ENCODE measurements around the gene SECISBP2. TPM values are rescaled to one million over a fixed set of nuclear protein-coding genes. Genes with fewer than 3 reads are reported as not detected.

SECISBP2 gene
- total and polyA plus RNA-seq, 4 donors, result 14.2 to 37.7 (median 24.3) TPM

GRCh38 chr9:89374176-89374575 lies 55.9 kb downstream of the SECISBP2 start (continued):
- no peak for TF ChIP-seq ZBTB33 (IDR thresholded peaks at IDR 0.05)

- WGBS, result 75% methylated on average over 8 of the region's 8 CpGs
- Histone ChIP-seq H3K9me3 (ENCODE audit: control insufficient read depth in 4 of 4, low read length in 3 of 4) (no peaks in the 10 kb centered on the region), H3K27ac (ENCODE audit: low read depth in 1 of 2, low read length in 2 of 2) (no peak overlapping the region), H3K36me3 (ENCODE audit: control insufficient read depth in 4 of 4, insufficient read depth in 3 of 4, low read depth in 1 of 4, low read length in 3 of 4) (peaks cover 0 to 3% (median 0%) of the 10 kb centered on the region in 4 donors), H3K4me3 (ENCODE audit: low read depth in 1 of 3, low read length in 3 of 3) (no peak overlapping the region), H3K9ac (ENCODE audit: low read depth in 1 of 2, low read length in 2 of 2) (no peak overlapping the region), H3K4me1 (ENCODE audit: control insufficient read depth in 4 of 4, insufficient read depth in 4 of 4, low read length in 3 of 4) (no peaks in the 10 kb centered on the region), H3K27me3 (ENCODE audit: control insufficient read depth in 4 of 4, insufficient read depth in 4 of 4, low read length in 3 of 4) (no peaks in the 10 kb centered on the region)
- DNase-seq (ENCODE audit: low spot score), result no peak
- TF ChIP-seq SP1 (IDR thresholded peaks at IDR 0.05) (no peak), YY1 (IDR thresholded peaks at IDR 0.05) (no peak), GABPA (IDR thresholded peaks at IDR 0.05 in 1 of 2, conservative IDR thresholded peaks at IDR 0.05 in 1 of 2) (no peak), JUND (IDR thresholded peaks at IDR 0.05) (no peak), MAX (IDR thresholded peaks at IDR 0.05) (no peak), EGR1 (IDR thresholded peaks at IDR 0.05; ENCODE audit: low read depth in 2 of 2) (no peak), HNF4A (conservative IDR thresholded peaks at IDR 0.05) (no peak)
These were observed 57.0 kb downstream of the SECISBP2 start for GRCh38 chr9:89375191-89375760.

GRCh38 chr9:89376286-89376685 lies 58.0 kb downstream of the SECISBP2 start:
- DNase-seq (ENCODE audit: low spot score), result no peak
- H3K9me3 ChIP-seq (ENCODE audit: control insufficient read depth in 4 of 4, low read length in 3 of 4), result no peaks in the 10 kb centered on the region
- WGBS, result 89% methylated on average over 4 of the region's 4 CpGs
- H3K36me3 ChIP-seq (ENCODE audit: control insufficient read depth in 4 of 4, insufficient read depth in 3 of 4, low read depth in 1 of 4, low read length in 3 of 4), result peaks cover 0 to 3% (median 0%) of the 10 kb centered on the region in 4 donors
- no peaks in the 10 kb centered on the region for H3K27me3 ChIP-seq (ENCODE audit: control insufficient read depth in 4 of 4, insufficient read depth in 4 of 4, low read length in 3 of 4)
- no peak for TF ChIP-seq ZBTB33 (IDR thresholded peaks at IDR 0.05)
- TF ChIP-seq TAF1 (conservative IDR thresholded peaks at IDR 0.05), result no peak
- TF ChIP-seq REST (IDR thresholded peaks at IDR 0.05), result no peak
- no peak for TF ChIP-seq FOXA2 (IDR thresholded peaks at IDR 0.05)
- TF ChIP-seq CTCF (IDR thresholded peaks at IDR 0.05; ENCODE audit: low read depth, low read length, missing input control), result no peak
- TF ChIP-seq ATF3 (IDR thresholded peaks at IDR 0.05), result no peak
- TF ChIP-seq HNF4A (conservative IDR thresholded peaks at IDR 0.05), result no peak
- no peak for TF ChIP-seq GABPA (IDR thresholded peaks at IDR 0.05 in 1 of 2, conservative IDR thresholded peaks at IDR 0.05 in 1 of 2)
- no peak for TF ChIP-seq HNF4G (IDR thresholded peaks at IDR 0.05)
- TF ChIP-seq JUND (IDR thresholded peaks at IDR 0.05), result no peak
- TF ChIP-seq SP1 (IDR thresholded peaks at IDR 0.05), result no peak
- TF ChIP-seq FOXA1 (IDR thresholded peaks at IDR 0.05), result no peak
- no peak overlapping the region for H3K27ac ChIP-seq (ENCODE audit: low read depth in 1 of 2, low read length in 2 of 2)
- no peak overlapping the region for H3K4me3 ChIP-seq (ENCODE audit: low read depth in 1 of 3, low read length in 3 of 3)
- no peak overlapping the region for H3K9ac ChIP-seq (ENCODE audit: low read depth in 1 of 2, low read length in 2 of 2)
- H3K4me1 ChIP-seq (ENCODE audit: control insufficient read depth in 4 of 4, insufficient read depth in 4 of 4, low read length in 3 of 4), result no peaks in the 10 kb centered on the region

All from liver (tissue), 9 donors.